ENCODE data around the gene ADGRF4.

DNA sequence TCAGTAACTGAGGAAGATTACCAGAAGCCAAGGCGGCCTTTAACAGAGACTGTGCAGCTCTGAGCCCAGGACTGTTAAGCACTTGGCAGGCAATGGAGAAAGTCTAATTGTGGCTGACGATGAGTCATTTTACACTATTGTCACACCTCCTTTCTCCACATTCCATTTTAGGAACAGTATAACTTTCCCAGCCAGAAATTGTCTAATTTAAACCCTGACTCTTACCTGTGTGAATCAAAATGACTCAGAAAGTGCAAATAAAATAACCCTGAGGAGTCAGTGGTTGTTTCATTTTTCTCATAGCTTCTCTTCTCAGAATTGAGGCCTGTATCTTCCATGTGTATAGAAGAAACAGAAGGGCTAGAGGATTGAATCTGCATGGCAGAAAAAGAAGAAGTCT, 43.4 kb downstream of the ADGRF4 start:
- TF ChIP-seq POLR2AphosphoS5 (IDR thresholded peaks at IDR 0.05) (no peak), POLR2A (IDR thresholded peaks at IDR 0.05) (no peak)
- TF ChIP-seq, protein P1, sequence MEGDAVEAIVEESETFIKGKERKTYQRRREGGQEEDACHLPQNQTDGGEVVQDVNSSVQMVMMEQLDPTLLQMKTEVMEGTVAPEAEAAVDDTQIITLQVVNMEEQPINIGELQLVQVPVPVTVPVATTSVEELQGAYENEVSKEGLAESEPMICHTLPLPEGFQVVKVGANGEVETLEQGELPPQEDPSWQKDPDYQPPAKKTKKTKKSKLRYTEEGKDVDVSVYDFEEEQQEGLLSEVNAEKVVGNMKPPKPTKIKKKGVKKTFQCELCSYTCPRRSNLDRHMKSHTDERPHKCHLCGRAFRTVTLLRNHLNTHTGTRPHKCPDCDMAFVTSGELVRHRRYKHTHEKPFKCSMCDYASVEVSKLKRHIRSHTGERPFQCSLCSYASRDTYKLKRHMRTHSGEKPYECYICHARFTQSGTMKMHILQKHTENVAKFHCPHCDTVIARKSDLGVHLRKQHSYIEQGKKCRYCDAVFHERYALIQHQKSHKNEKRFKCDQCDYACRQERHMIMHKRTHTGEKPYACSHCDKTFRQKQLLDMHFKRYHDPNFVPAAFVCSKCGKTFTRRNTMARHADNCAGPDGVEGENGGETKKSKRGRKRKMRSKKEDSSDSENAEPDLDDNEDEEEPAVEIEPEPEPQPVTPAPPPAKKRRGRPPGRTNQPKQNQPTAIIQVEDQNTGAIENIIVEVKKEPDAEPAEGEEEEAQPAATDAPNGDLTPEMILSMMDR (IDR thresholded peaks at IDR 0.05): no peak
